ENCODE data around the gene SRGAP1. TPM values are rescaled to one million over a fixed set of nuclear protein-coding genes. Genes with fewer than 3 reads are reported as not detected.
"Not testable (repeated sequence)": the region's sequence is repeated elsewhere in the genome, so short reads cannot be mapped to it uniquely, and the experiment has no call there.

The SRGAP1 gene
- total RNA-seq, 4 donors from 2014 or later, result 7.2 to 22.9 (median 11.5) TPM

- Histone ChIP-seq H3K9me3 (no peaks in the 10 kb centered on the region), H3K4me3 (no peak overlapping the region), H3K4me1 (no peaks in the 10 kb centered on the region), H3K36me3 (no peaks in the 10 kb centered on the region), H3K27ac (no peak overlapping the region), H3K27me3 (no peaks in the 10 kb centered on the region)
- ATAC-seq, result no peak
- TF ChIP-seq EP300 (IDR thresholded peaks at IDR 0.05), result no peak
- 68 to 89% methylated on average over 2 of the region's 2 CpGs for WGBS, 2 donors (ENCODE audit: low coverage in 1 of 2)
Observed at GRCh38 chr12:64154677-64155076, 310.2 kb downstream of the SRGAP1 start.

GRCh38 chr12:64157110-64157509 is 312.6 kb downstream of the SRGAP1 start:
- no peaks in the 10 kb centered on the region for H3K27me3 ChIP-seq
- H3K9me3 ChIP-seq, result no peaks in the 10 kb centered on the region
- ATAC-seq, result no peak
- TF ChIP-seq POLR2AphosphoS5 (IDR thresholded peaks at IDR 0.05), result no peak
- no peak for TF ChIP-seq EP300 (IDR thresholded peaks at IDR 0.05)
- no peak for TF ChIP-seq CTCF (IDR thresholded peaks at IDR 0.05)
- TF ChIP-seq POLR2A (IDR thresholded peaks at IDR 0.05), result no peak
- no peaks in the 10 kb centered on the region for H3K4me1 ChIP-seq
- H3K36me3 ChIP-seq, result no peaks in the 10 kb centered on the region
- WGBS, 2 donors (ENCODE audit: low coverage in 1 of 2), result 96 to 100% methylated on average over 2 of the region's 2 CpGs
- H3K27ac ChIP-seq, result no peak overlapping the region
- no peak overlapping the region for H3K4me3 ChIP-seq

- TF ChIP-seq EP300 (IDR thresholded peaks at IDR 0.05) (no peak), POLR2AphosphoS5 (IDR thresholded peaks at IDR 0.05) (no peak), CTCF (IDR thresholded peaks at IDR 0.05) (no peak), POLR2A (IDR thresholded peaks at IDR 0.05) (no peak)
- H3K4me1 ChIP-seq, result no peaks in the 10 kb centered on the region
- WGBS, 2 donors (ENCODE audit: low coverage in 1 of 2), result 89 to 100% methylated on average over 2 of the region's 2 CpGs
- no peak overlapping the region for H3K27ac ChIP-seq
- H3K27me3 ChIP-seq, result no peaks in the 10 kb centered on the region
- no peak for ATAC-seq
- no peaks in the 10 kb centered on the region for H3K36me3 ChIP-seq
- no peaks in the 10 kb centered on the region for H3K9me3 ChIP-seq
- H3K4me3 ChIP-seq, result no peak overlapping the region
Observed at GRCh38 chr12:64160021-64160710, 315.7 kb downstream of the SRGAP1 start.

- no peak for ATAC-seq
- H3K36me3 ChIP-seq, result no peaks in the 10 kb centered on the region
- H3K4me3 ChIP-seq, result no peak overlapping the region
- WGBS, 2 donors (ENCODE audit: low coverage in 1 of 2), result 67 to 76% methylated on average over 2 of the region's 2 CpGs
- TF ChIP-seq EP300 (IDR thresholded peaks at IDR 0.05), result no peak
- TF ChIP-seq POLR2AphosphoS5 (IDR thresholded peaks at IDR 0.05), result no peak
- TF ChIP-seq POLR2A (IDR thresholded peaks at IDR 0.05), result no peak
- TF ChIP-seq CTCF (IDR thresholded peaks at IDR 0.05), result no peak
- H3K27me3 ChIP-seq, result no peaks in the 10 kb centered on the region
- no peaks in the 10 kb centered on the region for H3K9me3 ChIP-seq
- no peaks in the 10 kb centered on the region for H3K4me1 ChIP-seq
- no peak overlapping the region for H3K27ac ChIP-seq
Observed at GRCh38 chr12:64160711-64161060, 316.2 kb downstream of the SRGAP1 start.

GRCh38 chr12:64166606-64167005 is 322.1 kb downstream of the SRGAP1 start:
- H3K4me1 ChIP-seq, H3K9me3 ChIP-seq, H3K27me3 ChIP-seq, H3K36me3 ChIP-seq, ATAC-seq, H3K4me3 ChIP-seq, H3K27ac ChIP-seq: not testable (repeated sequence)
- WGBS, 2 donors (ENCODE audit: low coverage in 1 of 2), result 85 to 94% methylated on average over 3 of the region's 3 CpGs

- H3K27me3 ChIP-seq, H3K36me3 ChIP-seq, ATAC-seq, H3K9me3 ChIP-seq, H3K4me1 ChIP-seq, H3K27ac ChIP-seq, H3K4me3 ChIP-seq: not testable (repeated sequence)
- 100% methylated on average over 1 of the region's 1 CpG for WGBS, 2 donors (ENCODE audit: low coverage in 1 of 2)
Observed at GRCh38 chr12:64167041-64167440, 322.5 kb downstream of the SRGAP1 start.

Measured in gastroesophageal sphincter (tissue), 4 donors.